ENCODE data around the gene B4GALNT2.
A peak's percentile ranks its signal among the peaks of the same experiment; 100 is the strongest.
"Not testable (repeated sequence)": the region's sequence is repeated elsewhere in the genome, so short reads cannot be mapped to it uniquely, and the experiment has no call there.

B4GALNT2 gene

GRCh38 chr17:49117587-49118230 lies 14.9 kb upstream of the B4GALNT2 start:
- no peak overlapping the region for H3K4me3 ChIP-seq
- H3K27ac ChIP-seq, result no peak overlapping the region

DNA sequence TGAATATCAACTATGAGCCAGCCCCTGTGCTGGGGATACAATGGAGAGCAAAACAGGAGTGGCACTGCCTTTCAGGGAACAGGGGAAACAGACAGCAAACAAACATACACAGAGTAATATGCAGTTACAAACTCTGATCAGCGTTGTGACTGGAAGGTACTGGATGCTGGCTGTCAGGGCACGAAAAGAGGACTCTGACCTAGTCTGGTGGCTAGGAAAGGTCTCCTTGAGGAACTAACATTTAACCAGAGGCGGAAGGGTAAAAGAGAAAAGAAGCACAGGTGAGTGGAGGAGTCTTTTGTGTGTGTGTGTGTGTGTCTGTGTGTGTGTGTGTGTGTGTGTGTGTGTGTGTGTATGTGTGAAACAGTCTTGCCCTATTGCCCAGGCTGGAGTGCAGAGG lies 12.4 kb upstream of the B4GALNT2 start:
- H3K4me3 ChIP-seq, result no peak overlapping the region
- no peak overlapping the region for H3K27ac ChIP-seq

- Histone ChIP-seq H3K27ac (no peak overlapping the region), H3K4me3 (no peak overlapping the region)
Measured at GRCh38 chr17:49121696-49122292, 10.8 kb upstream of the B4GALNT2 start.

- no peak overlapping the region for H3K4me3 ChIP-seq
Measured at GRCh38 chr17:49122566-49122965, 10.0 kb upstream of the B4GALNT2 start.

GRCh38 chr17:49123061-49123460 lies 9.5 kb upstream of the B4GALNT2 start:
- Histone ChIP-seq H3K4me3 (no peak overlapping the region), H3K27ac (no peak overlapping the region)

More at GRCh38 chr17:49122566-49122965, 10.0 kb upstream of the B4GALNT2 start:
- no peak overlapping the region for H3K27ac ChIP-seq

DNA sequence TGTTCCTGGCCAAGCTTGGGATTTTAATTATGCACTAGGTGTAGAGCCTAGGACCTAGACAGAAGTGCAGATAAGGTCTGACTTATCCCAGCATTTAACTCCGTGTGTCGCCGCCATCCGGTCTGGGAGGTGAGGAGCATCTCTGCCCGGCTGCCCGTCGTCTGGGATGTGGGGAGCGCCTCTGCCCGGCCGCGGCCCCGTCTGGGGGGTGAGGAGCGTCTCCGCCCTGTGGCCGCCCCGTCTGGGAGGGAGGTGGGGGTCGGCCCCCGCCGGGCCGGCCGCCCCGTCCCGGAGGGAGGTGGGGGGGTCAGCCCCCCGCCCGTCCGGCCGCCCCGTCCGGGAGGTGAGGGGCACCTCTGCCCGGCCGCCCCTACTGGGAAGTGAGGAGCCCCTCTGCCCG lies 7.1 kb upstream of the B4GALNT2 start:
- no peak overlapping the region for H3K27ac ChIP-seq
- no peak overlapping the region for H3K4me3 ChIP-seq

DNA sequence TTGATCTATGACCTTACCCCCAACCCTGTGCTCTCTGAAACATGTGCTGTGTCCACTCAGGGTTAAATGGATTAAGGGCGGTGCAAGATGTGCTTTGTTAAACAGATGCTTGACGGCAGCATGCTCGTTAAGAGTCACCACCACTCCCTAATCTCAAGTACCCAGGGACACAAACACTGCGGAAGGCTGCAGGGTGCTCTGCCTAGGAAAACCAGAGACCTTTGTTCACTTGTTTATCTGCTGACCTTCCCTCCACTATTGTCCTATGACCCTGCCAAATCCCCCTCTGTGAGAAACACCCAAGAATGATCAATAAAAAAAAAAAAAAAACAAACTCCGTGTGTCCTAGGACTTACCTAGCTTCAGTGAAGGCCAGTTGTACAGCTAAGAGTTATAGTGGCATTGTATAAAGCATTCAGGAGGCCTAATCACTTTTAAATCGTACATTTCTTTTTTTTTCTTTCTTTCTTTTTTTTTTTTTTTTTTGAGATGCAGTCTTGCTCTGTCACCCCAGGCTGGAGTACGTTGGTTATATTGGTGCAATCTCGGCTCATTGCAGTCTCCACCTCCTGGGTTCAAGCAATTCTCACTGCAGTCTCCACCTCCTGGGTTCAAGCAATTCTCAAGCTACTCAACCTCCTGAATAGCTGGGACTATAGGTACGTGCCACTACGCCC lies 6.2 kb upstream of the B4GALNT2 start:
- H3K27ac ChIP-seq, result not testable (repeated sequence)

DNA sequence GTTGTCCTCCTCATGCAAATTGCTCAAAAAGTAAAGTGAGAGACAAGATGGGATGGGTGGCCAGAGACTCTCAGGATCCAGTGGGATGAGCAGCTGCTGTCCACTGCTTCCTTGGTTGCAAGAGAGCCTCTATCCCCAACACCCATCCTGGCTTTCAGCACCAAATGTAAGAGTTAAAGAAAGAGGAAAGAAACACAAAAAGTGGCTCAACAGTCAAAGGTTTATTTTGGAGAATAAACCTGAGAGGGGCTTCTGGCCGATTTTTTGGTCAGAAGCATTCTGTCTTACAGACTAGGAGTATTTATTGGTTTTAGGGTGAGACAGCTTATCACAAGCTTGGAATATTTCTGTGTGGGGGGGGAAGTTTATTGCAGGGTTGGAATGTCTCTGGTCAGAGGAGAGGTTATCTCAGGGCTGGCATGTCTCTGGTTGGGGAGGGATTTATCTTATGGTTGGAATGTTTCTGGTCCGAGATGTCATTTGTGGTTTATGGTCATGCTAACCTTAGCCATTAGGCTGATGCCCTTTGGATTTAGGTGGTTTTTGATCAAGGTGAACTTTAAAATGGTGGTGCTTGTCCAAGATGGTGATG lies 3.1 kb upstream of the B4GALNT2 start:
- H3K4me3 ChIP-seq, H3K27ac ChIP-seq: not testable (repeated sequence)

More for the DNA sequence above, 6.2 kb upstream of the B4GALNT2 start:
- H3K4me3 ChIP-seq, result not testable (repeated sequence)

DNA sequence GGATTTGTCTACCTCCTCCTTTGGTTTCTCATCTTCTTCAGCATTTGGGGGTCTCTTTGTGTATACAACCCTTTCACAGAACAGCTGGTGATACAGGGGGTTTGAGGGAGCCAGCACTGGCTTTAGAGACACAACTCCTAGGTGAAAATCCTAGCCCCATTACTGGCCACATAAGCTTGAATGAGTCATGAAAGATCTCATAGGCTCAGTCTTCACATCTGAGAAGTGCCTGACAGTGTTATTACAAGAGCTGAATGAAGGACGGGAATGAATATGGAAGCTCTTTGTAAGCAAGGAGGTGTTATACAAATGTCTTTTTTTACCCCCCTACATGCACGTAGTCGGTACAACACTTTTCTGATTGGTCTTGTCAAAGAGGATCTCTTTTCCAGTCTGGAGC lies 1.7 kb upstream of the B4GALNT2 start:
- no peak overlapping the region for H3K27ac ChIP-seq
- no peak overlapping the region for H3K4me3 ChIP-seq

- H3K4me3 ChIP-seq, result peak overlapping the region in 5 of 7 experiments; percentile 4 to 42 (median 15)
Measured at GRCh38 chr17:49132317-49132698, 261 bp upstream of the B4GALNT2 start.

GRCh38 chr17:49136335-49136734 lies 3.8 kb downstream of the B4GALNT2 start:
- no peak overlapping the region for H3K27ac ChIP-seq
- no peak overlapping the region for H3K4me3 ChIP-seq

More at GRCh38 chr17:49132317-49132698, 261 bp upstream of the B4GALNT2 start:
- no peak overlapping the region for H3K27ac ChIP-seq

GRCh38 chr17:49145654-49146053 lies 13.1 kb downstream of the B4GALNT2 start:
- not testable (repeated sequence) for H3K27ac ChIP-seq, H3K4me3 ChIP-seq

DNA sequence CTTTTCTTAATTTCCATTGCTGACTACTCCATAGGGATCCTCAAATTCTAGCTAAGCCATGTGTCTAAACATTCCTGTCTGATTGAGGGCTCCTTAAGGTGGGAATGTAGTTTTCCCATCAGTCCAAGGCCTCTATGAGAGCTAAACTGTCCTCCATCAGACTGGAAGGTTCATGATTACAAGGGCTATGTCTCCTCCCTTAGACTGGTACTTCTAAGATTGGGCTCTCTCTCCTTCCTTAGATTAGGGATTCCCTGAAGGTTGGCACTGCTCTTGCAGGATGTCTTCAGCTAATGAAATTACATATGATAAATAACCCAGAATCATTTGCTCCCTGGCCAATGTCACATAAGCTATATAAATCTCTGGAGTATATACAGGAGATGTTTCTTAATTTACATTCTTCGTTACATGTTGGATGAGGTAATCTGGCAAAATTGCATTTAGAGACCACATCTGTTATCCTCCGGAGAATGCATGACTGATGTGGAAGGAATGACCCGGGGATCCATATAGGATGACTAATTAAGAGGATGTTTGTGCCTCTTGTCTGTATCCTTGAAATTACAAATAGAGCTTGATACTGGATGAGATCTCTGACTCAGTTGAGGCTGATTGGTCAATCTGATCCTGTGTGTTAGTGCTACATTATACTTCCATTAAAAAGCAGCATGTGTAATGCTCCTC lies 14.2 kb downstream of the B4GALNT2 start:
- no peak overlapping the region for H3K27ac ChIP-seq
- no peak overlapping the region for H3K4me3 ChIP-seq

DNA sequence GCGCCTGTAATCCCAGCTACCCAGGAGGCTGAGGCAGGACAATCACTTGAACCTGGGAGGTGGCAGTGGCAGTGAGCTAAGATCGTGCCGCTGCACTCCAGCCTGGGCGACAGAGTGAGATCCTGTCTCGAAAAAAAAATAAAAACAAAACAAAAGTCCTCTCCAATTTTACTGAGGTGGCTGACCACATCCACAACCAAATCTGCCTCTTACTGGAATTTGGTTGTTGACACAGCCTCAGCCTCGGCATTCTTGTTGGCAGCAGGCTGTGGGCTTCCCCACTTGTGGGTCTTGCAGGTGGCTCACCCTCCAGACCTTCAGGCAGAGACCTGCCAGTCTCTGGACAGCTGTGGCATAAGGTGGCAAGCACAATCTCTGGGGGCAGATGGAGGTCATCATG lies 15.6 kb downstream of the B4GALNT2 start:
- Histone ChIP-seq H3K4me3 (no peak overlapping the region), H3K27ac (no peak overlapping the region)

- Histone ChIP-seq H3K27ac (no peak overlapping the region), H3K4me3 (no peak overlapping the region)
Measured at GRCh38 chr17:49151996-49152395, 19.4 kb downstream of the B4GALNT2 start.

- no peak overlapping the region for H3K27ac ChIP-seq
- H3K4me3 ChIP-seq, result no peak overlapping the region
Measured at GRCh38 chr17:49156256-49156655, 23.7 kb downstream of the B4GALNT2 start.

DNA sequence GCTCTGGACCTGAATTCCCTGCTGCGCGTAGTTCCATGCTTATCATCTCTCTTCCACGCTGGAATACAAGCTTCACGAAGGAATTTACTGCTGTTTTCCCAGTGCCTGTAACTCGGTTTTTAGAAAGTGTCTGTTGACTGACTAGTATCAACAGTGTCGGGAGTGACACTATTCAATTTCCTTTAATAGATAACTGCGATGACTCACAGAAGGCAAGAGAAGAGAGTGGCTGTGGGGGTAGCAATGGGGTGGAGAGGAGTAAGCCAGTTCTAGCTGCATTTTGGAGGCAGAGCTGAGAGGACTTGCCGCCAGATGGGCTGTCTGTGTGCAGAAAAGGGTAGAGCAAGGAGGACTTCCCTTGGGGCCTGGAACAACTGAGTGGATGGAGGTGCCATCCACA lies 25.2 kb downstream of the B4GALNT2 start:
- Histone ChIP-seq H3K4me3 (no peak overlapping the region), H3K27ac (no peak overlapping the region)

DNA sequence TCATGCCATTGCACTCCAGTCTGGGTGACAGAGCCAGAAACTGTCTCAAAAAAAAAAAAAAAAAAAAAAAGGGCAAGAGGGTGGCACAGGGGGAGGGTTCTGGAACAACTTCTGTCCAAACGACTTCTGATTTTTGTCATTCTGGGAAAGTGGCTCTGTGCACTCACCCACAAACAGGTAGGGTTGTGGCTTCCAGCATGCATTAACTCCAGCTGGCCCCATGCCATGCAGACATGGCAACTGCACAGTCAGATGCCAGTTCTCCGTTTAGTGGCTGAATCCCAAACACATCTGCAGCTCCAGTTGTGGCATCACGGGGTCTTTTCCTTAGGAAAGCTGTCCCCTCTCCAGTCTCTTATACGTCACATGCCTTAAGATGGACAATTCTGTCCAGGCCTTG lies 30.3 kb downstream of the B4GALNT2 start:
- H3K27ac ChIP-seq, result no peak overlapping the region
- no peak overlapping the region for H3K4me3 ChIP-seq

GRCh38 chr17:49165143-49165542 lies 32.6 kb downstream of the B4GALNT2 start:
- no peak overlapping the region for H3K27ac ChIP-seq
- no peak overlapping the region for H3K4me3 ChIP-seq

GRCh38 chr17:49168706-49169105 lies 36.1 kb downstream of the B4GALNT2 start:
- H3K4me3 ChIP-seq, result no peak overlapping the region
- H3K27ac ChIP-seq, result no peak overlapping the region

Measured in skin epidermis (tissue), 12 donors.